D721Med (cell line): ENCODE measurements around the gene ELP1.

Source experiments
- DNase-seq: peaks from one replicate; pipeline ENCODE4 v3.0.0; 2011; ENCODE audit warnings: low spot score; ENCODE audit not compliant: insufficient read length
- FAIRE-seq: peaks from 2 replicates; lab custom pipeline; 2011; peaks lifted over from hg19 to GRCh38; lab: Jason Lieb, UNC
- CTCF ChIP-seq: IDR thresholded peaks from 2 replicates; pipeline ENCODE4 v1.5.1; 2012; ENCODE audit warnings: mild to moderate bottlenecking, control low read depth; ENCODE audit not compliant: insufficient read depth; ENCODE audit errors: missing control alignments

The ELP1 gene

GRCh38 chr9:108877524-108877923 is 56.4 kb downstream of the ELP1 start:
- TF ChIP-seq CTCF: no peak
- FAIRE-seq: no peak

GRCh38 chr9:108876425-108876824 is 57.5 kb downstream of the ELP1 start:
- DNase-seq: no peak
- no peak for TF ChIP-seq CTCF
- no peak for FAIRE-seq

More at GRCh38 chr9:108877524-108877923, 56.4 kb downstream of the ELP1 start:
- DNase-seq: no peak

GRCh38 chr9:108874058-108874788 is 59.7 kb downstream of the ELP1 start:
- no peak for TF ChIP-seq CTCF
- DNase-seq (no peak), FAIRE-seq (no peak)

GRCh38 chr9:108869092-108869725 is 64.7 kb downstream of the ELP1 start:
- DNase-seq: no peak
- FAIRE-seq: no peak
- no peak for TF ChIP-seq CTCF

- FAIRE-seq: no peak
- TF ChIP-seq CTCF: no peak
- no peak for DNase-seq
Measured at GRCh38 chr9:108867829-108868228, 66.1 kb downstream of the ELP1 start.

GRCh38 chr9:108867116-108867515 is 66.8 kb downstream of the ELP1 start:
- TF ChIP-seq CTCF: no peak
- FAIRE-seq: no peak

GRCh38 chr9:108866001-108866420 is 67.9 kb downstream of the ELP1 start:
- DNase-seq (no peak), FAIRE-seq (no peak)
- no peak for TF ChIP-seq CTCF

More at GRCh38 chr9:108867116-108867515, 66.8 kb downstream of the ELP1 start:
- DNase-seq: no peak
